Left ventricle myocardium superior (tissue), 1 donor: ENCODE measurements around the gene ASTL. TPM values are rescaled to one million over a fixed set of nuclear protein-coding genes. Genes with fewer than 3 reads are reported as not detected.

Experiments
- ATAC-seq: fragments of 200-7000 bp; cut with Tn5 transposase; one replicate; pipeline ENCODE4 v1.9.1; 2020; ENCODE audit warnings: mild to moderate bottlenecking, moderate library complexity
- DNase-seq: peaks from one replicate; pipeline ENCODE4 v3.0.0-alpha.2; 2020
- intact Hi-C: fragments of 100-400 bp; cut with micrococcal nuclease; formaldehyde crosslinking; loops from one replicate; pipeline ENCODE4 v1.11.0; 2022
- total RNA-seq: library from RNA; stranded (reverse); fragmentation: NEBNext Ultra II Directional; extraction: Animal tissue kit (Norgen Biotek cat#: 25700); gene quantifications from one replicate; pipeline ENCODE4 v1.2.1, GENCODE V29; 2021
- donor health status: DM: no; HTN: yes; CAD: no; lungs with severe emphysema.

Gene ASTL
- total RNA-seq, 1 donor from 2014 or later = not detected

DNA sequence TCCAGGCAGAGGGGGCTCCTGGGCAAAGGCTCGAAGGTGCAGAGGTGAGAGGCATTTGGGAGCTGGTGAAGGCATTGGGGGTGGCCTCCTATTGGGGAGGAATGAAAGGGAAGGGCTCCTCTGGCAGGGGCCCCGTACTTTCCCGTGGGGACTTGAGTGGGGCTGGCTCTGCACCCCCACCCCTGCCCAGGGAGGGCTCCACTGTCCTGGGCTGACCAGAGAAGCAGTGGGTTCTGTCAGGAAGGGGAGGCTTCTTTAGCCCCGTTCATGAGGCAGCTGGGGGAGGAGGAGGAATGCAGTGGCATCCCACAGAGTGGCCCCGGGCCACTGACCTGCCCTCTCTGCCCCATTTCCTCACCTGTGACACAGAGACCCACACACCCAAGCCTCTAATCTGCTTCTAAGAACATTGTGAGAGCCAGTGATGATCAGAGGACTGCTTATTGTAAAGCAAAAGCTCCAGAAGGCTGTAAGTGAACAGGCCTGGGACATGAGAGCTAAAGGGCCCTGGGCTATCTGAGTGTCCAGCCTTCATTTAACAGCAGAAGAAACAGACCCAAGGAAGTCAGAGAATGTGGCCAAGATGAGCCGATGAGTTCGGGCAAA, 65.0 kb downstream of the ASTL start:
- DNase-seq = no peak
- intact Hi-C loops = no loop called here
- no peak for ATAC-seq

Other genes with a start within 250 kb of the ASTL start
- gene ANKRD36C, start 146.7 kb downstream of the ASTL start, total RNA-seq = 6.8 TPM
- 5.5 TPM for gene GPAT2, start 103.6 kb downstream of the ASTL start, total RNA-seq
- gene ADRA2B, start 21.9 kb downstream of the ASTL start, total RNA-seq = 5.0 TPM
- 1.9 TPM for gene DUSP2, start 6.9 kb upstream of the ASTL start, total RNA-seq
- gene STARD7, start 70.3 kb upstream of the ASTL start, total RNA-seq = 214 TPM
- gene TMEM127, start 127.5 kb upstream of the ASTL start, total RNA-seq = 71.2 TPM
- gene CIAO1, start 127.7 kb upstream of the ASTL start, total RNA-seq = 63.1 TPM
- 55.3 TPM for gene SNRNP200, start 167.0 kb upstream of the ASTL start, total RNA-seq
- gene ITPRIPL1, start 186.8 kb upstream of the ASTL start, total RNA-seq = 1.3 TPM
- gene NCAPH, start 197.3 kb upstream of the ASTL start, total RNA-seq = 1.4 TPM